NCI-H1092 treated with DMSO at 0.1 percent for 48 hours (cell line): ENCODE measurements around the gene USP6NL.

Source experiments
- DNase-seq: peaks from one replicate; lab custom pipeline; 2025; lab: John Stamatoyannopoulos, UW

The USP6NL gene

DNA sequence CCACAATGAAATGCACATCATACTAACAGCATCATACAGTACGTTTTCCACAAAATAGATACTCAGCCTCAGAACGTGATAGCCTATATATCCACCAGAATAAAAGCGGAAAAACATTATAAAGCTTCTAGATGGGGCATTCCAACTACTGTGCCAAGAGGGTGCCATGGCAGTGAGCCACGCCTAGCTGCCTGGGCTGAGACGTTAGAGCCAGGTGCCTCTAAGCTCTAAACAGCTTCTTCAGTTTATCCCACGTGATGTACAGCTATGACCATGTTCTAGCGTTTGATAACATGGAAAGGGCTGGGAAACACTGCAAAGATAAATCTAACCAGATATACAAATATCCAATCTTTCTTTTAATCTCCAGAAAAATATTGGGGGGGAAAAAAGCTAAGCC lies 17.8 kb downstream of the USP6NL start:
- DNase-seq: no peak

DNA sequence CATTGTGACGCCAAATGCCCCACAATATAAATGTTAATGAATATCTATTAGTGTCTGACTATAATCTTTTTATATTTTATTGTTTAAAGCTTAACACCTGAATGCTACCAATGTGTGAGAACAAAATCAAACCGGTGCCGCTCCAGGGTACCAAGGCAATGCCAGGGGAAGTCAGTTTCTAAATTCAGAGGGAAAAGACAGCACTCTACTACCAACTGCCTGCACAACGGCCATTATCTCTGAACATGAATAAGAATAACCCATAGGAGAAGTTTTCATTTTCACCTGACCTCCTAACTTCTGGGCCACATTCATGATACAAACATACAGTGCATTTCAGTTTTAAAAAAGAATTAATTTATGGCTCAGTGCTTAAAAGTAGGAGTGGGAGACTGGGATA lies 21.7 kb downstream of the USP6NL start:
- no peak for DNase-seq

DNA sequence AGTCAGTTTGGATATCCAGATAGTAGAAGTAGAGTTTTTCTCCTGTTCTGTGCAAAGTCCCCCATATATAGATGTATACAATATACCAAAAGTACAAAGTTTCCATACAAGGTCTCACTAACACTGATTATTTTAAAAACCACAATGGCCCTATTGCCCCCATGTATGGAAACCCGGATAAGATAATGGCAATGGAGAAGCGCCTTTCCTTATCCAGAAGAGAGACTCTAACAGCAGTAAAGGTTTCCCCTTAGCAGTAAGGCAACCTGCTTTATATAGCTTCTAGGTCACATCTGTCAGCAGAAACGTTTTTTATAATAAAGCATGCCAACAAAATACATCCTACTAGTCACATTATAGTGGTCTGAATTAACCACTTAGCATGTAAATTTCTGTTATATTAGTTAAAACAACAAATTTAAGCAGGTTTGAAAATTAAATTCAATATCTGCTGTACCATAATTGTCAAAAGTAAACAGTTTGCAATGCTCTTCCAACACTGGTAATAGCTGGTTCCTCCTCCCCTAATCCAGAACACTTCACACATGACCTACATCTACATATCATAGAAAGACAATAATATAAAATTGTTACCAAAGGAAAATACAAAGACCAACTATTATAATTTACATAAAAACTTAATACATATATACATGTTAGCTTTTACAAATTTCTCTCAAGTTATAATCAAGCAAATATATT lies 22.4 kb downstream of the USP6NL start:
- no peak for DNase-seq

DNA sequence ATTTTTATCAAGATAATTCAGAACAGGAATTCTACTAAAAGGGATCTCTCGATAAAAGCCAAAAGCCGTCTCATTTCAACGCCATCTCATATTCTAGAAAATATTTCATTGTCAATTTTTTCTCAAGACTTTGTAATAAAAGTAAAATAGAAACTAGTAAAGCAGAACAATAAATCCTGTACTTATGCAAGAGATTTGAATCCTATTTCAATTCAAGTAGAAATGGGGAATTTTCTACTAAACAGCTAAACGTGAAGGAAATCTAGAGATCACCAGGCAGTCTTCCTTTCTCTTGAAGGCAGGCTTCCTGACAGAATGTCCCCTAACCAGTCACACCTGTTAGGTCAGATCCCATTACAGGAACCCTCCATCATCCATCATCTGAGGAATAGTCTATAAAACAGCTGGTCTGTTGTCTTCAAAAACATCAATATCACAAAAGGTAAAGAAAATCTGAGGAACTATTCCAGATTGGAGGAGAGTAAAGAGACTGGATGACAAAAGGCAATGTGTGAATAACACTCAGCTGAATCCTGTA lies 23.7 kb downstream of the USP6NL start:
- DNase-seq: no peak

DNA sequence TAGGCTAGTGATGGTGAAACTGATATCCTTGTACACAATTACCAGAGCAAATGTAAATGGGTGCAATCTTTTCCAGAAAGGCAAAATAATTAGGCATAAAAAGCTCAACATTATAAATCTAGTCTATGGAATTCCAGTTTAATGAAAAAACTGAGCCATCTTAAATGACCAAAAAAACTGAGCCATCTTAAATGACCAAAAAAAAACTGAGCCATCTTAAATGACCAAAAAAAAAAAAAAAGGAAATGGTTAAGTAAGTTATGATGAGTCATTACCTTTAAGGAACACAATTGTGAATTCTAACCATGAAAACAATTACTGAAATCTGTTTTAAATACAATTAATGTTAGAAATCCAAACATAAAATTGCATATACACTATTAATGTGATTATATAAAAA lies 25.3 kb downstream of the USP6NL start:
- DNase-seq: no peak

DNA sequence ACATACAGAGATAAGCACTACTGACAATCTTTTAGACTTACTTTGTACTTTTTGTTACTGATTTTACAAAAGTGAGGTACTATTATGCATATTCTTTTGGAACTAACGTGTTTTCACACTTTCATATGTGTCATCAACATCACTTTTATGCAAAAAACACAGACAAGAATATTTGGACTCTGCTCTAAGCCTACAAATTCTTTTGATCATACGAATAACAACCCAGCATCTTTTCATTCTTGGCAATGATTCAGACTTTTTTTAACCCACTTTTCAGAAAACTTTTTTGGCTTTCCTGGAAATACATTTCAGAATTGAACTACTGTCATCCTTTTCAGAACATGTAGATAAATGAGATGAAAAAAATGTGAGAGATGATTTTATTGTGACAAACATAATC lies 30.2 kb downstream of the USP6NL start:
- no peak for DNase-seq

DNA sequence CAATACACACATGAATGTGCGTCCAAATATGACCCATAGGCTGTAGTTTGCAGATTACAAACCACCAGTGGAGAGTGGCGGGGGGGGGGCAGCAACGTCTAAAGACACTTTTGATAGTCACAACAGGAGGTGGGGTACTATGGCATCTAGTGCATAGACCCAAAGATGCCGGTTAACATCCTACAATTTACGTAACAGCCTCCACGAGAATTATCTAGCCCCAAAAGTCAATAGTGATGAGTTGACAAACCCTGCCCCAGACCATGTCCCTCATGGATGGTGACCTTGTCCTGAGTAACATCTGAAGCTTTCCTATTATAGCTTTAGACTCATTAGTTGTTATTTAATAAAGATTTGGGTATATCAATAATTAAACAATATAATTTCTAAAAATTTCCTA lies 31.6 kb downstream of the USP6NL start:
- DNase-seq: no peak

DNA sequence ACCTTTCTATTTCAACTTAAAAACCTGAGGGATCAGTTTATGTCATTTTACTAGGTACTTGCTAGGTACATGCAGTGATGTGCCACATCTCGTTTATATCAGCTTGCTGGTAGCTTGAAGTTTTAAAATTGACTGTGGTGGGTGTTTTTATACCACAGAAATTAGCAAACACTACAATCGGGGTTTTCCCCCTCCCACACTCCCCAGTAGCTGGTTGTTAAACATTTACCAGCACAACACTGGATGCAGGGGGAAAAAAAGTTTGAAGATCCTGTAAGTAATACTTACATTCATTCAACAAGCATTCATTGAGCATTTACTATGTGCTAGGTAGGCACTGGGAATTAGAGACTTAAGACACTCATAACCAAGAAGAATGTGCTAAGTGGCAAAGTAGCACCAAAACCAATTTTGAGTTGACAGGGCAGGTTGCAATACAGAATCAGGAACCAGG lies 32.6 kb downstream of the USP6NL start:
- no peak for DNase-seq

DNA sequence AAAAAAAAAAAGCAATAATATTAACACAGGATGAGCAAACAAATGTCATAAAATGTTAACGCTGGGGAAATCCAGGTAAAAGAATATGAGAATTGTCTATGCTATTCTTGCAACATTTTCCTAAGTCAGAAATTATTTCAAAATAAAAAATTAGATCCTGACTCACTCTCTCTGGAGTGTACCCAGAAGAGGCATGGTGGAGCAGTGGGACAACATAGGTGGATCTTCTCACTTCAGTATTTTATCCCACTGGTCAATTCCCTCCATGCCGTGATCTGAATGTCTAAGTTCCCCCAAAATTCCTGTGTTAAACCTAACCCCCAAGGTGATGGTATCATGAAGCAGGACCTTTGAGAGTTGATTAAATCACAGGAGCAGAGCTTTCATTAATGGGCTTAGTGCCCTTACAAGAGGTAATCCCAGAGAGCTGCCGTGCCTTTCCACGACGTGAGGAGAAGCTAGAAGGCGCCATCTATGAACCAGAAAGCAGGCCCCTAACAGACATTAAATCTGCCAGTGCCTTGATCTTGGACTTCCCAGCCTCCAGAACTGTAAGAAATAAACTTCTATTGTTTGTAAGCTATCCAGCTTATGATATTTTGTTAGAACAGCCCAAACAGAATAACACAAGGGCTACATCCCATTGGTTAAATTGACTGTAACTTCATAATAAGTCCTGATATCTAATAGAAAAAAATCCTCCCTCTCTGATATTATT lies 35.2 kb downstream of the USP6NL start:
- no peak for DNase-seq

DNA sequence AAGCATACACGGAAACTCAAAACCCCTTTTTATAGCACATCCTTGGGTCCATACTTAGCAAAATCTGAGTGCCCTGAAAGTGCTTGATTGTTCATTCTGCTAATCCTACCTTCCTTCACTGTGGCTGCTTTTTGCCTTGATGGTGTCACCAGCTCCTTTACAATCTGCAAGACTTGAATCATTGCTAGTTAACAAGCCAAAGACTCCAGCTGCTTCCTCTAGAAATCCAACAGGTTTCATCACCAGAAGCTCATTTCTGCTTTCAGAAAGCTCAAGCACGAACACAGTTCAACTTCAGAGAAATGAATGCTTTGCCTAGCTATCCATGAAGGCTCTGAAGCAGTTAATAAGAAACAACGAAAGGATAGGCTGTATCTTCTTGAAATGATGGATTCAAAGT lies 38.0 kb downstream of the USP6NL start:
- no peak for DNase-seq

DNA sequence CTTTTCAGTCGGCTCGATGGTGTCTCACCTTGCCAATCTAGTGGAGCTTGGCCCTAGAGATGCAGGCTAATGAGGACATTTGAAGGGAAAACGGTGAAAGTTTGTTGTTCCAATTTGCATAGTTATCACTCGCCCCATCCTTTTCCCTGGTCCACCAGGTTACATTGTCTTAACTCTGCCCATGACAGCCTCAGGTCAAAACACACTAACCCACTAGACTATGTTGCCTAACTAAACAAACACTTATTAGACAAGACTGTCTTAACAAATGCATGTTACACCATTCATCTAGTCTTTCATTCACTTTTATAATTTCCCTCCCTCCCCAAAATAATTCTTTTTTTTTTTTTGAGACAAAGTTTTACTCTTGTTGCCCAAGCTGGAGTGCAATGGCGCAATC lies 40.7 kb downstream of the USP6NL start:
- DNase-seq: no peak

DNA sequence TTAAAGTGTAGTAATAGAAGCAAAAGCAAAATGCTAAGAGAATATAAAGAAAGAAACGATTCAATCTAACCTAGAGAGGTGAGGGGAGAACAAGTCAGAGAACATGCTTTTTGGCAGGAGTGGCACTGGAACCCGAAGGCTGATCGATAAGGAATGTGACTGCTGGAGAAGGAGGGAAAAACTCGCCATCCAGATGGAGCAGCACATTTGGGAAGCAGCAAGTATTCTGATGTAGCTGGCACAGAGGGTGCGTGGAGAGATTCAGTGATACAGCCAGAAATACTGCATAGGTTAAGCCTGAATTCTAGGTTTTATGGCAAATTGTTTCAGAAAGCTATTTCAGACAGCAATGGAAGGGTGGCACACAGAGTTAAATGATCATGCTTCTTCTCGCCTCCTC lies 42.0 kb downstream of the USP6NL start:
- DNase-seq: no peak

DNA sequence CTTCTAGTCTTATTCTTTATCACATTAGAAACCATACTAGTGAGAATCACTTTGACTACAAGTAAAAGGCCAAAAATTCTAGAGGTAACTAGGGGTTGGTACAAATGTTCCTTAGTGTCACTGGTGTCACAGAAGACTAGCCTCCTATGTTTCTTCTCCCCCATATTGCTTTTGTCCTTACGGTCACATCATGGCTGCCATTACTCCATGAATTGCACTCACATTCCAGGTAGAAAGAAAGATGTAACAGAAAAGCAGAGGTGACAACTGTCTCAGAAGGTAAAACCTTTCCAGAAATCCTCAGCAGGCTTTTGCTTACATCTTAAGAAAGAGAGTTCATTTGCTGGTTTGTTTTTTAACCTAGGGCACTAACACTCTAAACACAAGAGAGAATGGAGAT lies 42.9 kb downstream of the USP6NL start:
- DNase-seq: no peak

DNA sequence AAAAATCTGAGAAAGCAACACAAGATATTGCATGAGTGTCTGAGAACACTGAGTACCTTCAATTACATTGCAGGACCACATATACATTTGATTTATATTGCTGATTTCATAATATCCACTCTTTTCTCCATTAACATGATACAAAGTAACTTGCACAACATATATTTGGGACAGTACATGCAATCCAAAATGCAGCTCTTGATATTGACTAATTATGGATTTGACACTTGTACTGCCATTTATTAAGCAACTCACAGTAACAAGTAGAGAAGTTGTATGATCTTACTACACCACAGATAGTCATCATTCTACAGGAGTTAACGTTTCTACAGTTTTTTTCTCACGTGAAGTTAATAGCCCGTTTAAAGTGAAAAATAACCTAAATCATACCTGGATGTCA lies 46.7 kb downstream of the USP6NL start:
- no peak for DNase-seq

DNA sequence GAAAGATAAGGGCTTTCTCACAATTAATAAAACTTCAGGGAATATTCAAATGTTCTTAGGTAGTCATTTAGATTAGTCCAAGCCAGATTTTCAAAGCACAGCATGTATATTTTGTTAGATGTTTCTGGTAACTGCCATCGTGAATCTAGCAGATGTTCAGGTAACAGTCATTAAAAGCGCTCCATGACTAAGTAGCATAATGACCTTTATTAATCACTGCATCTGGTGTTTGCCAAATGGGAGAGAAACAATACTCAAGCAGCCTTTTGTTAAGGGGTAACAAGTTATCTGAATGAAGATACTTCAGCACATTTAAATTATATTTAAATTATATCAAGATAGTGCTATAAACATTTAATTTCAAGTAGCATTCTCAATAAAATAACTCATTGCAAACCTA lies 47.5 kb downstream of the USP6NL start:
- DNase-seq: no peak

DNA sequence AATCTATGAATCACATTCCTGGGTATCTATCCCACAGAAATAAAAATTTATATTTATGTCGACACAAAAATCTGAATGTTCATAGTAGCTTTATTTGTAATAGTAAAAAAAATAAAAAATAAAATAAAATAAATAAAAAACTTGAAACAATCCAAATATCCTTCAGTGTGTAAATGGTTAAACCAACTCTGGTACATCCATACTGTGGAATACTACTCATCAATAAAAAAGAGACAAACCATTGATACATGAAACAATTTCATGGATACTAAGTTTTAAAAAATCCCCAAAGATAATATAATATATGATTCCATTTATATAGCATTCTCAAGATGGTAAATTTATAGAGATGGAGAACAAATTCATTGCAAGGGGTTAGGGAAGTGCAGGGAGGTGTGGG lies 48.6 kb downstream of the USP6NL start:
- no peak for DNase-seq

DNA sequence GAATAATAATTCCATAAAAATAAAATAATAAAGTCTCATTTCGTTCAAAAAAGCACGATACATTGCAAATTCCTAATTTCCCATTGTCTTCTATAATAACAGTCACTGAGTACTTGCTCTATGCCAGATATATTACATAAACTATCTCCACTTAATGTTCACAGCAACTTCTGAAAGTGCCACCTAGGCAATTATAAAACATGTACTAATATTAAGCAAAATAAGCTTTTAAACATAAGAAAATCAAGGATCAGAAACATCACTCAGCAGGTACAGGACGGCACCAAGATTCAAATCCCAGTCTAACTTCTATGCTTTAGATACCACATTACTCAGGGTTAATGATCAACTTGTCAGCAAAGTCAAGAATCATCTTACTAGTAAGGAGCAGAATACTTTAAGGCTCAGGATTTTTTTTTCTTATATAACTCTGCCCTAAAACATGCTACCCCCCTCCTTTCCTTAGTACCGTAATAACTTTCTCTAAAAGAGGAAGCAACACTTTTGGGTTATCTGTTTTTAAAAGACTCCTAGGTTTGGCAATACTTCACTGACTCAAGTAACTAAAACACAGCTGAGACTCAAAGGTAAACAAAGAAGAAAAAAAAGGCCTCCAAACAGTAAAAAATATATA lies 51.3 kb downstream of the USP6NL start:
- no peak for DNase-seq

DNA sequence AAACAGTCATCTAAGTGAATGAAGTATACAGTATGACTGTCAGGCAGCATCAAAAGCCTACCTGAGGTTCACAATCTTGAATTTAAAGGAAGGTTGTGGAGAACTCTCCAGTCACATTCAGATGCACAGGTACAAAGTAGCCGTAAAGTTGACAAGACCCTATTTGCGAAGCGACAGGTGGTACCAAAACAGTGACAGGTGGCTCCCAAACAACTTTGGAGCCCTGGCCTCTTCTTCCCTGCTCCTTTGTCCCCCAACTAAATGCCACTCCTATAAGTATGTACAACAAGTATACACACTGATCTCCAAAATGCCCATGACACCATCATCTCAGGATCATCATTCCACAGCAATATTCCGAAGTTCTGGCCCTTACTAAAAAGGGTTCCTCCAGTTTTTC lies 53.5 kb downstream of the USP6NL start:
- DNase-seq: no peak

DNA sequence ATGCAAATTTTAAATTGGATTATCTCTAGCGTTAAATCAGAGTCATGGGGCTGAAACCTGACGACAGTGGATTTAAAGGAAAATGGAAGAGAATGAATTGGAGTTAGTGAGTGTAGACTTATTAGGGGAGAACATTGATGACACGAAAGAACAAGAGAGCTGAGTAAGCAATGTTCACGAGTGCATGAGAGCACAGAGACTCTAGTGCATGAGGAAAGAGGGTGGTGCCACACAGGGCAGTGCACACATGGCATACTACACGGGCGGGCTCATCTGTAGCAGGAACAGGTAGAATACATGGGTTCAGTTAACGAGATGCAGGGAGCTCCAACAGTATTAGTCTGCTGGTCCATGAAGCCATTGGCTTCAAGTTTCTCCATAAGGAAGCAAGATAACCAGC lies 53.9 kb downstream of the USP6NL start:
- no peak for DNase-seq

DNA sequence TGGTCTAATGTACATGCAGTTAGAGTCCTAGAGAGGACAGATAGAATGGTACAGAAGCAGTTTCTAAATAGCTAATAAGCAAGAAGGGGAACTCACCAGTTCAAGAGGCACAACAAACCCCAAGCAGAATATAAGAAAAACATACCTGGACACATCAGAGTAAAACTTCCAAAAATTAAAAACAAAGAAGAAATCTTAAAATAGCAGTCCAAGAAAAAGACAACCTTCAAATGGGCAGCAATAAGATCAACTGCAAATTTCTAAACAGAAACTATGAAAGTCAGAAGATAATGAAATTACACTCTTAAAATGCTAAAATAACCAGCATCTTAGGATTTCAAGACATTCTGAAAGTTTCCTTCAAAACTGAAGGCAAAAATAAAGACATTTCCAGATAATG lies 55.9 kb downstream of the USP6NL start:
- no peak for DNase-seq

DNA sequence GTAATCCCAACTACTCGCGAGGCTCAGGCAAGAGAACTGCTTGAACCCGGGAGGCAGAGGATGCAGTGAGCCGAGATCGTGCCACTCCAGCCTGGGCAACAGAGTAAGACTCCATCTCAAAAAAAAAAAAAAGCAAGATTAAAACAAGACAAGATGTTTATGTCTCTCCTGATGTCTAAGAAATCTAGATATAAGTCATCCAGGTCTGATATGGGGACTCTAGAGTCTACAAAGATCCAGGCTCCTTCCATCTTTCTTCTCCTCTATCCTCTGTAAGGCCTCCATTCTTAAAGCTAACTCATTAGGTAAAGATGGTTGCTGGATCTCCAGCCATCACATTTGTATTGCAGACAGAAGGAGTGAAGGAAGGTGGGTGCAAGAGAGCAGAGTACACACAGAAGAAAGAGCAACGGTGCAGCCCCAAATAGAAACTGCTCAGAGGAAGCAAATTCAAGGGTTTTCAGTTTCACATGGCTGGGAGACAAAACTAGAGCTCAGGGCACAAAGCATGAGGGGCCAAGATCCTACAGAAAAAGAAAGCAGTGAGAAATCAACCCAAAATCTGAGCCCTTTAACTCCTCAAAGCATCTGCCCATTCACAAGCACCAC lies 57.6 kb downstream of the USP6NL start:
- no peak for DNase-seq

DNA sequence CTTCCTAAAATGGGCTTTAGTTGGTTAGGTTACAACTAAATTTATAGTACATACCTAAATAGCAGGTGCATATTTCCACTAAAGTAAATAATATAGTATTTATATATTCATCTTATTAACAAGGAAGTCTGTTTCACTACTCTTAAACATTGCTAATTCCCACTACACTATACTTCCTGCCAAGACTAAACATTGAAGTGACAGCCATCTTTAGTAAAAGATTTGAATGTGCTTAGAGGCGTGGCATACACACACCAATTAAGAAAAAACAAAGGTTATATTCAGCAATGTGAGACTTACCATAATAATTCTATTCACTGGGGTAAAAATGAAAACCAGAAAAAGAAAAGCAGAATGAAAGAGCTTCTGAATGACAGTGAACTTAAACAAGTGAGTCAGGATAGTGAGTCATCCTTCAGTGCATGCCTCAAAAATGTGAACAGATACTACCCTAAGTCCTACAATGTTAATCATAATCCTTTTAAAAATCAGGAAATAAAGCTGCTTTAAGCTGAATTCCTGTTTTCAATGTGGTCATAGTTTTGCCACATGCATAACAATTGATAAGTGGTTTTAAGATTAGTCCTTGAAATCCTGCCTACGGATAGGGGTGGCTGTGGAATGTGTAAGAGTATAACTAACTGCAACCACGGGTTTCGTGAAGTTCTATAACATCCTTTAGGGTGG lies 59.4 kb downstream of the USP6NL start:
- no peak for DNase-seq
